Measurements from ENCODE around the gene THTPA.
"Not testable (repeated sequence)": the region's sequence is repeated elsewhere in the genome, so short reads cannot be mapped to it uniquely, and the experiment has no call there.

Gene THTPA

DNA sequence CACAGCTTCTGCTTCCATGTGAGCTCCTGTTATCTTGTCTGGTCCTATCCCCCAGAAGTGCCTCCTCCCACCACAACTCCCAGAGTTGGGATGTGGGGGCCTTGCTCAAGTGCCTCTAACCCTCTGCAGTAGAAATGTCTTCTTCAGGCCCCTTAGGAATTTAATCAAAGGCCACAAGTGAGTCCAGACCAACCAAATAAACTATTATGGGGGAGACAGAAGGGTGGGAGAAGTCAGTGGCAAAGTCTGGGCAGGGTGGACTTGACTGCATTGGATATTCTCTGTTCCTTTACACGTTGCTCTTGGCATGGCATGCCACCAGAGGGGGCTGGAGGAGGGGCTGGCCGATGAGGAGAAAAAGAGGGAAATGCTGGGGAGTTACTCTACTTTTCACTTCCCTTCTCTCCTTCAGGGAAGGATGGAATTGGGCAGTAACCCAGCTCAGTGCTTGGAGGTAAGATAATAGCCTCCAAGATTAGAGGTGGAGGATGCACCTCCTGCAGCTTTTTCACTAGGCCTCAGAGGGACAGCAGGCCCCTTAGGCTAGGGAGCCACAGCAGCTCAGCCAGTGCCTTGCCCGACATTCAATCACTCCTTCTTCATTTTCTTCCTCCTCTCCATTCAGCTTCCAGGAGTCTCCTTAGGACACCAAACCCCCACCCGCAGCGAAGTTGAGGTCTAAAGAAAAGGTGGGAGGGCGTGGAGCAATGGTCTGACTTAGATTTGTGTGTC lies 12.7 kb downstream of the THTPA start:
- DNase-seq, result no peak

DNA sequence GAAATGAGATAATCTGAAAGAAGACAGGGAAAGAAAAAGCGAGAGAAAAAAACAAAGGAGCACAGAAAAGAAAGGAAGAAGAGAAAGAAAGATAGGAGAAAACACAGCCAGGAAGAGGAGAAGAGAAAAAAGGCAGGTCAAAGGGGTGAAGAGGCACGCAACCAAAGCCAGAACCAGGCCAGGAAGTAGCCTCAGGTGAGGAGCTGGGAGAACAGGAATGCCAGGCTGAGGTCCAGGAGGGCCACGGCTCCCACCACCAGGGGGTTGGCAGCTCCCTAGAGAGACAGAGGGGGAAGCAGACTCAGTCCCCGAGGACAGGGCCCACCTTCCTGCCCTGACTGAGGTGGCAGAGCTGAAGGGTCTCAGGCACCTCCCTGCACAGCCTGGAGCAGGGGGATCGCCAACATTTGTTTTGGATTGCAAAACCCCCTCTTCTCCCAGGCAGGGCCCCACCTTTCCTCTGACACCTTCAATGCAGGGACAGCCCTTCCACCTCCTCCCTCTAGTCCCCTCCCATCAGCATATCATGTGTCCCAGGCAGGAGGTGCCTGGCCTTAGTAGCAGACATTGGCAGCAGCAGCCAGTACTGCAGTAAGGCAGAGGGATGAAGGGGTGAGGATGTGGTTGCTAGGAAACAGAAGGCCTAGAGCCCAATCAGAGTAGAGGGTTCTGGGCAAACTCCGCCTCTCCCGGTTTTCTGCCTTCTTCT lies 13.5 kb downstream of the THTPA start:
- DNase-seq, result no peak

DNA sequence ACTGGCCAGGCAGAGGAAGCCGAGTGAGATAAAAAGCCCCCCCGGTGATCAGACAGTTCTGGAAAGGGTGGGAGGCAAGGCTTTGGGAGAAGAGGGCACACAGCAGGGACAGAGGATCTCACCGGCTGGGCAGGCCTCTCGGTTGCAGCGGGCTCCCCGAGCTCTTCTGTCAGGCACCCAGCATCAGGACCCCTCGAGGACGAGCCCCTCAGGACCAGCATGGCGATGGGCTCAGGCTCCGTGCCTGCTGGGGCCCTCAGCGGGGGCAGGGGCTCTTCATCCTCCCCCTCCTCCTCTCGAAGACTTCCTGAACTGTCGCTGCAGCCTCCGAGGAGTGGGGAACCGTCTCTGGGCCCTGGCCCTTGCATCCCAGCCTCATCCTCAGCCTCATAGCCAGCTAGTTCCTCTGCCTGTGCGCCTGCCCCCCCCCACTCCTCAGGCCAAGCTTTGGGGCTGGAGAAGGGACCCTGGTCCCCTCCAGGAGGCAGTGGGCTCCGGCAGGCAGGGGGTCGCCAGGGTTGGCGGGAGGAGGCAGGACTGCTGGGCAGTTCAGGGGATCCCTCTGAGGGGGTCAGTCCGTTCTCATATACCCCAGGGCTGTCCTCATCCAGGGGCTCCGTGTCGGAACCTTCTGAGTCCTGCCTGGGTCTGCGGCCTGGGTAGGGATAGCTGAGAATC lies 14.9 kb downstream of the THTPA start:
- DNase-seq, result no peak

- no peak for DNase-seq
Observed at GRCh38 chr14:23571701-23572523, 15.8 kb downstream of the THTPA start.

DNA sequence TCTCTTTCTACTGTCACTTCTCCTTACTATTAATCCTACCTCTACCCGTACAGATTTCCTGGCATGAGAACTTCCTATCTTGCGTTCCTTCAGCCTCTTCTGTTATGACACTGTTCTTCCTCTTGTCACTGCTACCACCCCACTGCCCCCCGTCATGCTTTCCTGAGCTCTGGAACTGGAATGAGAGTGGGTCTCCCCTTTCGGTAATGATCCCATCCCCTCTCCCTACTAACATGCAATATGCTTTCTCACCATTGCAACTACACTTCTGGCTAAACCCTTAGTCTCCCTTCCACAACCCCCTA lies 16.4 kb downstream of the THTPA start:
- DNase-seq, result no peak

GRCh38 chr14:23572836-23573235 lies 16.8 kb downstream of the THTPA start:
- no peak for DNase-seq

- no peak for DNase-seq
Observed at GRCh38 chr14:23573384-23574015, 17.4 kb downstream of the THTPA start.

GRCh38 chr14:23577004-23577681 lies 21.1 kb downstream of the THTPA start:
- DNase-seq, result no peak

- no peak for DNase-seq
Observed at GRCh38 chr14:23577710-23578392, 21.8 kb downstream of the THTPA start.

- DNase-seq, result no peak
Observed at GRCh38 chr14:23578560-23579310, 22.7 kb downstream of the THTPA start, which contains the start of gene JPH4. Gene JPH4 (minus strand): TSS chr14:23578790. CDS start chr14:23577453, 1,337 bp downstream.

DNA sequence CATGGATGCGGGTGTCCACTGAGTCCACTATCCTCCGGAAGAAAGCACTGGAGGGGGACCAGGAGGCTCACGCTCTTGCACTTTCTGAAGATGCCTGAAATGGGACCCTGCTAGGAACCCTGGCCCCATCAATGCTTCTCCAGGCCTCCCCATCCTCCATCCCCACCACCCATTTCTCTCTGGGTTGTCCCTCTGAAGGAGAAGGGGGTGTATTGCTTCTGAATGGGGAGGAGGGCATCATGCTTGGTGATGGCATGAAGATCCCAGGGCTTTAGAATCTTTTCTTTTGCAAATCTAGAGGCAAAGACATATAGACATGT lies 23.2 kb downstream of the THTPA start:
- no peak for DNase-seq

- DNase-seq, result no peak
Observed at GRCh38 chr14:23579739-23580138, 23.7 kb downstream of the THTPA start.

DNA sequence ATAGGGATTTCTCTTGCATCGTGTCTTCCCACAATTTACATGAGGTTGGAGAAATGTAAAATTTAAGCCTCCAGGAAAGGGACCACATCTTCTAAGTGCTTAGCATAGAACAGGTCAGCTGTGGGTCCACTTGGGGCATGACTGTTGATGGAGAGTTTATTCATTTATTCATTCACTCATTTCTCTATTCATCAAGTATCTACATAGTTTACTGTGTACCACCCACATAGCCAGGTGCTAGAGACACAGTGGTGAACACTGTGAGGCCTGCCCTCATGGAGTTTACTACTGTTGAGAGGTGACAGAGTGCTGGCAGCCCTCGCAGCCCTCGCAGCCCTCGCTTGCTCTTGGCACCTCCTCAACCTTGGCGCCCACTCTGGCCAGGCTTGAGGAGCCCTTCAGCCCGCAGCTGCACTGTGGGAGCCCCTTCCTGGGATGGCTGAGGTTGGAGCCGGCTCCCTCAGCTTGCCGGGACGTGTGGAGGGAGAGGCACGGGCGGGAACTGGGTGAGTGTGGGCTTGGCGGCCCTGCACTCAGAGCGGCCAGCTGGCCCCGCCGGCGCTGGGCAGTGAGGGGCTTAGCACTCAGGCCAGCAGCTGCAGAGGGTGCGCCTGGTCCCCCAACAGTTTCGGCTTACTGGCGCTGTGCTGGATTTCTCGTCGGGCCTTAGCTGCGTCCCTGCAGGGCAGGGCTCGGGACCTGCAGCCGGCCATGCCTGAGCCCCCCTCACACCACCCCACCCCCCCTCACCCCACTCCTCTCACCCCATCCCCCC lies 24.3 kb downstream of the THTPA start:
- DNase-seq, result no peak

DNA sequence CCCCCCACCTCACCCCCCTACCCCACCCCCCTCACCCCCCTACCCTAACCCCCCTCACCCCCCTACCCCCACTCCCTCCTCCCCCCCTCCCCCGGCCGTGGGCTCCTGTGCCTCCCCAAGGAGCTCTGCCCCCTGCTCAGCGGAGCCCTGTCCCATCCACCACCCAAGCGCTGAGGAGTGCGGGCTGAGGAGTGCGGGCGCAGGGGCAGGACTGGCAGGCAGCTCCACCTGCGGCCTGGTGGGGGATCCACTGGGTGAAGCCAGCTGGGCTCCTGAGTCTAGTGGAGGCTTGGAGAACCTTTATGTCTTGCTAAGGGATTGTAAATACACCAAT lies 24.8 kb downstream of the THTPA start:
- no peak for DNase-seq

DNA sequence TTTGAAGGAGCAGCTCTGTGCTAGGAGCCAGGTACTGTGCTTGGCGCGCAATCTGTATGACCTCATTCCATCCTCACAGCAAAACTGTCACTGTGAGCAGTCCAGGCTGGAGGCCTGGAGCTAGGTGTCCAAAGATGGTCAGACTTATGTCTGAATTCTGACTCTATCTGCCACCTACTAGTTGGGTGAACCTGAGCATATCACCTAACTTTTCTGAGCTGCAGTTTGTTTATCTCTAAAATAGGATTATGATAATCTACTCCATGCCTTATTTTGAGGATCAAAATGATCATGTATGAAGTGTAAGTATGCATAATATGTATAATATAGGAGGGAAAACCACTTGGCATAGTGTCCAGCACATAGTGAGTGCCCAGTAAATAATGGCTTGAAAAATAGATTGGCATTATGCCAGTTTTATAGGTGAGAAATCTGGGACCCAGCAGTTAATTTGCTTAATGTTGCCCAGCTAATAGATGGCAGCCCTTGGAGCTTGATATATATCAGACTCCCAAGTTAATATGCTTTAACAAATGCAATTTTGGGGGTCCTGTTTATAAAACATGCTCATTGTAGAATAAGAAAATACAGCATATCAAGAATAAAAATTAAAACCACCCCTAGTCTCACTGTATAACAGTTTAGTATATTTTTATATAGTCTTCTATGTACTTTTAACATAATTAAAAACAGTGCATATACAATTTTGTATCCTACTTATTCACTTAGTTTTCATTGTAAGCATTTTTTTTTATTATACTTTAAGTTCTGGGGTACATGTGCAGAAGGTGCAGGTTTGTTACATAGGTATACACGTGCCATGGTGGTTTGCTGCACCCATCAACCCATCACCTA lies 27.1 kb downstream of the THTPA start:
- no peak for DNase-seq

- DNase-seq, result not testable (repeated sequence)
Observed at GRCh38 chr14:23583761-23584526, 27.9 kb downstream of the THTPA start.

- not testable (repeated sequence) for DNase-seq
Observed at GRCh38 chr14:23584527-23585203, 28.6 kb downstream of the THTPA start.
